Measurements from ENCODE around the gene ARL2BP. TPM values are rescaled to one million over a fixed set of nuclear protein-coding genes. Genes with fewer than 3 reads are reported as not detected.

The ARL2BP gene
- total RNA-seq, 1 donor from 2014 or later = 41.5 TPM

GRCh38 chr16:57277586-57277985, 32.5 kb downstream of the ARL2BP start:
- DNase-seq (ENCODE audit: low spot score) = no peak

GRCh38 chr16:57278494-57278893, 33.4 kb downstream of the ARL2BP start:
- intact Hi-C loops (cut with DNase I) = no loop called here
- DNase-seq (ENCODE audit: low spot score) = no peak

More at GRCh38 chr16:57277586-57277985, 32.5 kb downstream of the ARL2BP start:
- intact Hi-C loops (cut with DNase I) = no loop called here

- intact Hi-C loops (cut with DNase I) = no loop called here
- no peak for DNase-seq (ENCODE audit: low spot score)
Observed at GRCh38 chr16:57279780-57280638, 35.0 kb downstream of the ARL2BP start.

GRCh38 chr16:57281791-57282190, 36.7 kb downstream of the ARL2BP start:
- intact Hi-C loops (cut with DNase I) = no loop called here
- no peak for DNase-seq (ENCODE audit: low spot score)

- no peak for DNase-seq (ENCODE audit: low spot score)
- intact Hi-C loops (cut with DNase I) = no loop called here
Observed at GRCh38 chr16:57282510-57283213, 37.6 kb downstream of the ARL2BP start.

- intact Hi-C loops (cut with DNase I) = no loop called here
- no peak for DNase-seq (ENCODE audit: low spot score)
Observed at GRCh38 chr16:57283214-57283958, 38.3 kb downstream of the ARL2BP start.

GRCh38 chr16:57283959-57284208, 38.8 kb downstream of the ARL2BP start:
- intact Hi-C loops (cut with DNase I) = no loop called here
- no peak for DNase-seq (ENCODE audit: low spot score)

GRCh38 chr16:57284209-57284951, 39.3 kb downstream of the ARL2BP start, which contains the start of gene PLLP:
PLLP (minus strand) TSS chr16:57284672; CDS start chr16:57284540, 132 bp downstream.
- DNase-seq (ENCODE audit: low spot score) = no peak
- intact Hi-C loops (cut with DNase I) = no loop called here

- intact Hi-C loops (cut with DNase I) = no loop called here
- no peak for DNase-seq (ENCODE audit: low spot score)
Observed at GRCh38 chr16:57284952-57285363, 39.9 kb downstream of the ARL2BP start.

- intact Hi-C loops (cut with DNase I) = no loop called here
- DNase-seq (ENCODE audit: low spot score) = no peak
Observed at GRCh38 chr16:57285379-57285778, 40.3 kb downstream of the ARL2BP start.

GRCh38 chr16:57289391-57290257, 44.6 kb downstream of the ARL2BP start:
- intact Hi-C loops (cut with DNase I) = no loop called here
- DNase-seq (ENCODE audit: low spot score) = no peak

- intact Hi-C loops (cut with DNase I) = loop anchor here (2.0 to 5.0 kb wide), 2 partner anchors 53 to 211 kb away; partner anchors contain the start of gene ARL2BP
- DNase-seq (ENCODE audit: low spot score) = no peak
Observed at GRCh38 chr16:57297856-57298255, 52.8 kb downstream of the ARL2BP start.

GRCh38 chr16:57299009-57299718, 54.1 kb downstream of the ARL2BP start:
- no peak for DNase-seq (ENCODE audit: low spot score)
- intact Hi-C loops (cut with DNase I) = loop anchor here (2.0 to 5.0 kb wide), 2 partner anchors 54 to 212 kb away; partner anchors contain the start of gene ARL2BP

GRCh38 chr16:57299719-57300386, 54.8 kb downstream of the ARL2BP start:
- peak; percentile 89 for DNase-seq (ENCODE audit: low spot score)
- intact Hi-C loops (cut with DNase I) = loop anchor here (1.0 to 5.0 kb wide), 6 partner anchors 55 to 222 kb away; partner anchors contain the start of genes ARL2BP, CIAPIN1, COQ9 and PSME3IP1

- intact Hi-C loops (cut with DNase I) = loop anchor here (1.0 to 5.0 kb wide), 4 partner anchors 113 to 222 kb away; partner anchors contain the start of genes CIAPIN1, COQ9, PSME3IP1 and RSPRY1
- peak; percentile 99 for DNase-seq (ENCODE audit: low spot score)
Observed at GRCh38 chr16:57300387-57301125, 55.5 kb downstream of the ARL2BP start.

GRCh38 chr16:57301126-57301817, 56.2 kb downstream of the ARL2BP start:
- intact Hi-C loops (cut with DNase I) = loop anchor here (5.0 kb wide), 2 partner anchors 114 to 221 kb away; partner anchors contain the start of genes PSME3IP1 and RSPRY1
- DNase-seq (ENCODE audit: low spot score) = no peak

Measured in cardiac septum (tissue), 1 donor.